ENCODE measurements around the gene ORM2. TPM values are rescaled to one million over a fixed set of nuclear protein-coding genes. Genes with fewer than 3 reads are reported as not detected.

ORM2 gene
- total RNA-seq, 2 donors from 2014 or later, result not detected

- Mint-ChIP-seq H3K27me3 (no peaks in the 10 kb centered on the region), H3K4me1 (peaks cover 9% of the 10 kb centered on the region), H3K4me3 (no peak overlapping the region), H3K27ac (peak overlapping the region; percentile 57), H3K36me3 (ENCODE audit: low read depth) (peaks cover 9% of the 10 kb centered on the region)
- no peak for DNase-seq
- no peaks in the 10 kb centered on the region for H3K9me3 ChIP-seq (ENCODE audit: control insufficient read depth, low read length, poor library complexity, severe bottlenecking)
- no peak for ATAC-seq
These were observed 7.2 kb downstream of the ORM2 start for GRCh38 chr9:114336699-114337395.

DNA sequence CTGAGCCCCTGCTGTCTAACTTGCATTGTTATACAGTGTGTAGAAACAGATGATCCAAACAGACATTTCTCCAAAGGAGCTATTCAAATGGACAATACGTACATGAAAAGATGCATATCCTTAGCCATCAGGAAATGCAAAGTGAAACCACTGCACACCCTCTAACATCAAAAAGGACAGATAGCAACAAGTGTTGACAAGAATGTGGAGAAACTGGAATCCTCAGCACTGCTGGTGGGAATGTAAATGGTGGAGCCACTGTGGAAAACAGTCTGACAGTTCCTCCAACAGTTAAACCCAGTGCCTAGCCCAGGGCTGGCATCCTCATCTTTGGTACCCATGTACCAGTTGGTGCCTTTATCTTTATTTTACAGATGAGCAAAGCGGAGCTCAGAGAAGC, 8.5 kb downstream of the ORM2 start:
- peaks cover 7% of the 10 kb centered on the region for H3K4me1 Mint-ChIP-seq
- no peak for ATAC-seq
- no peaks in the 10 kb centered on the region for H3K27me3 Mint-ChIP-seq
- no peak for DNase-seq
- no peak overlapping the region for H3K27ac Mint-ChIP-seq
- H3K9me3 ChIP-seq (ENCODE audit: control insufficient read depth, low read length, poor library complexity, severe bottlenecking), result no peaks in the 10 kb centered on the region
- H3K4me3 Mint-ChIP-seq, result no peak overlapping the region
- peaks cover 11% of the 10 kb centered on the region for H3K36me3 Mint-ChIP-seq (ENCODE audit: low read depth)

- H3K36me3 Mint-ChIP-seq (ENCODE audit: low read depth), result peaks cover 11% of the 10 kb centered on the region
- ATAC-seq, result peak; percentile 74
- H3K4me1 Mint-ChIP-seq, result peaks cover 11% of the 10 kb centered on the region
- H3K9me3 ChIP-seq (ENCODE audit: control insufficient read depth, low read length, poor library complexity, severe bottlenecking), result no peaks in the 10 kb centered on the region
- DNase-seq, result peak in 2 of 3 donors; percentile 31 to 36
- no peaks in the 10 kb centered on the region for H3K27me3 Mint-ChIP-seq
- H3K27ac Mint-ChIP-seq, result peak overlapping the region; percentile 14
- no peak overlapping the region for H3K4me3 Mint-ChIP-seq
These were observed 9.7 kb downstream of the ORM2 start for GRCh38 chr9:114339130-114339908.

DNA sequence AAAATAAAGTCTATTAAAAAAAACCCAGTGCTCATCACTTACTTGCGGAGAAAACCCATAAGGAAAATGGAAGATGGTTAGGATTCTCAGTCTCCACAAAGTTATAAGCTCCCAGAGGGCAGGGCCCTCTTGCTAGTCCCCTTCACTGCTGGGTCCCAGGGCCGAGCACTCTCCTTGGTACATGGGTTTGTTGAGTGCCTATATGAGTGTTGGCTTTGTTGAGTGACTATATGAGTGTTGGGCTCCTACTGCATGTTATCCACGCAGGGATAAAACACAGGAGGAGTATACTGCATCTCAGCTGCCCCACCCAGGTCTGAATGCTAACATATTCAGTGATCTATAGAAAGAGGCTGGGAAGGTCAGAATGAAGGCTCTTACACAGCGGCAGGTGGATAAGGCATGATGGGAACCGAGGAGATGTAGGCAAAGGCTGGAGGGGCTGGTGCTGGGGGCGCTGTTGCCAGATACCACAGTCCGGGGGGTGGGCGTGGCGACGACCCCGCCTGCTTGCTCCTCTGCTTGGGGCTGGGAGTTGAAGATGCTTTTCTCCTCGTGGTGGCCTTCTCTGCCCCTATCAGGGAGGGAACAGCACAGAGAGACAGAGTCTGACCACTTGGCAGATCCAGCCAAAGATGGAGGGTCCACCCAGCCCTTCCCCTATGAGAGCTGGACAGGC, 11.6 kb downstream of the ORM2 start:
- ATAC-seq (no peak), DNase-seq (no peak)
- Mint-ChIP-seq H3K27ac (peak overlapping the region; percentile 75), H3K27me3 (no peaks in the 10 kb centered on the region), H3K36me3 (ENCODE audit: low read depth) (peaks cover 11% of the 10 kb centered on the region), H3K4me1 (peaks cover 13% of the 10 kb centered on the region), H3K4me3 (no peak overlapping the region)
- H3K9me3 ChIP-seq (ENCODE audit: control insufficient read depth, low read length, poor library complexity, severe bottlenecking), result no peaks in the 10 kb centered on the region

DNA sequence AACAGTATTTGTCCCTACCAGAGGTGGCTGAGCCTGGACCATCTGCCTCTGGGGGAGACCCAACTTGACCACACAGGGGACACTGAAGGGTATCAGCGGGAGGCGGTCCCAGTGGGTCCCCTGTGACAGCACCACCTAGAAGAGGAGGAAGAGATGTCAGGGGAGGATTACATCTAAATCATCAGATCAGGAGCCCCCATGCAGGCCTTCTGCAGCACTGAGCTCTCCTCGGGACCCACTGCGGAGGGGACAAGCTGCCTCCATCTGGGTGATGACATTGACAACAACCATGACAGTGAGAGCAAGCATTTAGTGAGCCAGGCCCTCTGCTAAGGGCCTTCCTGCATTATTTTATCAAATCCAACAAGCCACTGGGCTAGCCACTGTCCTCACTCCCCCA, 12.3 kb downstream of the ORM2 start:
- H3K4me3 Mint-ChIP-seq, result no peak overlapping the region
- ATAC-seq (no peak), DNase-seq (no peak)
- peaks cover 13% of the 10 kb centered on the region for H3K4me1 Mint-ChIP-seq
- peaks cover 11% of the 10 kb centered on the region for H3K36me3 Mint-ChIP-seq (ENCODE audit: low read depth)
- H3K27me3 Mint-ChIP-seq, result no peaks in the 10 kb centered on the region
- no peaks in the 10 kb centered on the region for H3K9me3 ChIP-seq (ENCODE audit: control insufficient read depth, low read length, poor library complexity, severe bottlenecking)
- peak overlapping the region; percentile 75 for H3K27ac Mint-ChIP-seq

GRCh38 chr9:114342755-114343440, 13.2 kb downstream of the ORM2 start:
- no peaks in the 10 kb centered on the region for H3K9me3 ChIP-seq (ENCODE audit: control insufficient read depth, low read length, poor library complexity, severe bottlenecking)
- Mint-ChIP-seq H3K4me1 (peaks cover 13% of the 10 kb centered on the region), H3K27me3 (no peaks in the 10 kb centered on the region), H3K27ac (peak overlapping the region; percentile 49), H3K36me3 (ENCODE audit: low read depth) (peaks cover 9% of the 10 kb centered on the region), H3K4me3 (no peak overlapping the region)
- ATAC-seq (no peak), DNase-seq (no peak)

- no peaks in the 10 kb centered on the region for H3K9me3 ChIP-seq (ENCODE audit: control insufficient read depth, low read length, poor library complexity, severe bottlenecking)
- peaks cover 10% of the 10 kb centered on the region for H3K4me1 Mint-ChIP-seq
- no peak for ATAC-seq
- no peaks in the 10 kb centered on the region for H3K27me3 Mint-ChIP-seq
- H3K27ac Mint-ChIP-seq, result peak overlapping the region; percentile 49
- H3K36me3 Mint-ChIP-seq (ENCODE audit: low read depth), result peaks cover 10% of the 10 kb centered on the region
- H3K4me3 Mint-ChIP-seq, result no peak overlapping the region
- no peak for DNase-seq
These were observed 14.0 kb downstream of the ORM2 start for GRCh38 chr9:114343471-114344187.

GRCh38 chr9:114344188-114344566, 14.5 kb downstream of the ORM2 start:
- DNase-seq (no peak), ATAC-seq (no peak)
- H3K36me3 Mint-ChIP-seq (ENCODE audit: low read depth), result peaks cover 12% of the 10 kb centered on the region
- no peak overlapping the region for H3K4me3 Mint-ChIP-seq
- H3K4me1 Mint-ChIP-seq, result peaks cover 12% of the 10 kb centered on the region
- no peaks in the 10 kb centered on the region for H3K27me3 Mint-ChIP-seq
- H3K27ac Mint-ChIP-seq, result peak overlapping the region; percentile 24
- H3K9me3 ChIP-seq (ENCODE audit: control insufficient read depth, low read length, poor library complexity, severe bottlenecking), result no peaks in the 10 kb centered on the region

DNA sequence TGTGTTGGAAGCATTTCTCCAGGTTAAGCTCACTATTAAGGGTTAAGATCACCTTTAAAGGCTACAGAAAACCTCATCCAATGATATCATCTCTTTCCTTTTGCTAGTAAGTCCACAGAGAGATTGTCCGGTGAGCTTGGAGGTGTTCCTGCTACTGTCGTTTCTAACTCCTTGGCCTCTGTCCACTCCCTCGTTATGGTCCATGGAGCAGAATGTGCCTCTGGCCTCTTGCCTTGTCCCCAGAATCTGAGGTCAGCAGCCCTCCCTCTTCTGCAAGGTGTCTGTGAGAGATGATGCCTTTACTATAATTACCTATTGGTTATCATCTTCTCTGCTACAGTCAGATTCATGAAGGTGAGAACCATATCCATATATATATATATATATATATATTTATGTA, 15.0 kb downstream of the ORM2 start:
- ATAC-seq (no peak), DNase-seq (no peak)
- Mint-ChIP-seq H3K27ac (no peak overlapping the region), H3K4me3 (no peak overlapping the region), H3K36me3 (ENCODE audit: low read depth) (peaks cover 17% of the 10 kb centered on the region), H3K27me3 (no peaks in the 10 kb centered on the region), H3K4me1 (peaks cover 17% of the 10 kb centered on the region)
- H3K9me3 ChIP-seq (ENCODE audit: control insufficient read depth, low read length, poor library complexity, severe bottlenecking), result no peaks in the 10 kb centered on the region

- no peaks in the 10 kb centered on the region for H3K27me3 Mint-ChIP-seq
- H3K4me3 Mint-ChIP-seq, result no peak overlapping the region
- DNase-seq, result no peak
- H3K27ac Mint-ChIP-seq, result no peak overlapping the region
- peaks cover 22% of the 10 kb centered on the region for H3K4me1 Mint-ChIP-seq
- no peak for ATAC-seq
- no peaks in the 10 kb centered on the region for H3K9me3 ChIP-seq (ENCODE audit: control insufficient read depth, low read length, poor library complexity, severe bottlenecking)
- peaks cover 19% of the 10 kb centered on the region for H3K36me3 Mint-ChIP-seq (ENCODE audit: low read depth)
These were observed 15.9 kb downstream of the ORM2 start for GRCh38 chr9:114345493-114346065.

DNA sequence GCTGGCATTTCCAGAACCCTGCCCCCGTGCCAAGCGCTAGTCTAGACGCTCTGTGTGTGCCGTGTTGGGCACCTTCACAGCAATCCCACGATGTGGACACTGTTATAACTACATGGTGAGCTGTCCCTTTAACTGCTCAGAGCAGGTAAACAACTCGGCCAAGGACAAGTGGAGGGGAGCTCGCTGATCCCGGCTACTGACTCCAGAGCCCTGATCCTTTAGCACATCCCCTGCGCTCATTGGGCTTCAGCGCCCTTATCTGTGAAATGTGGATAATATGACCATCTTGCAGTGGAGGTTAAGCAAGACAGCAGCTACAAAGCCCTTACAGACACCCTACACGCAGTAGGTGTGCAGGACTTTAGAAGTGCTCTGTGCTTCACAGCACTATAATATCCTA, 16.5 kb downstream of the ORM2 start:
- no peak for ATAC-seq
- no peaks in the 10 kb centered on the region for H3K9me3 ChIP-seq (ENCODE audit: control insufficient read depth, low read length, poor library complexity, severe bottlenecking)
- Mint-ChIP-seq H3K36me3 (ENCODE audit: low read depth) (peaks cover 19% of the 10 kb centered on the region), H3K27ac (peak overlapping the region; percentile 78), H3K4me1 (peaks cover 24% of the 10 kb centered on the region), H3K27me3 (no peaks in the 10 kb centered on the region), H3K4me3 (no peak overlapping the region)
- DNase-seq, result no peak

- ATAC-seq (no peak), DNase-seq (no peak)
- H3K4me1 Mint-ChIP-seq, result peaks cover 21% of the 10 kb centered on the region
- H3K9me3 ChIP-seq (ENCODE audit: control insufficient read depth, low read length, poor library complexity, severe bottlenecking), result no peaks in the 10 kb centered on the region
- H3K27me3 Mint-ChIP-seq, result no peaks in the 10 kb centered on the region
- peaks cover 16% of the 10 kb centered on the region for H3K36me3 Mint-ChIP-seq (ENCODE audit: low read depth)
- no peak overlapping the region for H3K27ac Mint-ChIP-seq
- H3K4me3 Mint-ChIP-seq, result no peak overlapping the region
These were observed 18.0 kb downstream of the ORM2 start for GRCh38 chr9:114347675-114348074.

Data from T-helper 17 cell (primary cell).